Body of pancreas (tissue), 4 donors: Measurements from ENCODE around the gene PARL.

Experiments used
- CTCF ChIP-seq, 7 experiments: fragments of 450-650 bp in 4 of 7; fragments of 200-600 bp in 3 of 7; sonication (generic) in 3 of 7; IDR thresholded peaks; one replicate each; pipeline ENCODE4 v1.5.1; 2016 to 2019; ENCODE audit warnings: antibody characterized with exemption in 7 of 7
- POLR2A ChIP-seq, 3 donors: fragments of 450-650 bp; IDR thresholded peaks; one replicate each; pipeline ENCODE4 v1.6.1; 2016; ENCODE audit warnings: antibody characterized with exemption in 3 of 3, mild to moderate bottlenecking in 2 of 3

DNA sequence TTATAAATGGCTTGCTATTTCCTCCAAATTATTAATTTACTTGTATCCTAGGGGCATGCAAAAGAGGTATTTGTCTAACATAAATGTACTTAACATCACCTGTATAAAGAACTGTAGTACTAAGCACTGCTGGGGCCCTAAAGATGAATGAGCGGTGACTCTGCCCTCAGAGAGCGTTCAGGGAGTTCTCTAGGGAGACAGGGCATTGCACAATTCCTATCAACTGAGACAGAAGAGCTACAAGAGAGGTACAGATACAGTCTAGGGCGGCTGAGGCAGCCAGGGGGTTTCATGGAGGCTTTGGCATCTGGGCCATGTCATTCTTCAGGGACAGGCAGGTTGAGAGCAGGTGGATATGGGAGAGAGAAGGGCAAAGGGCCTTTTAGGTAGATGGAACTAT, 39.9 kb upstream of the PARL start:
- TF ChIP-seq CTCF (IDR thresholded peaks at IDR 0.05) (no peak), POLR2A (IDR thresholded peaks at IDR 0.05) (no peak)
